ENCODE data around the gene OR13J1.
"Not testable (repeated sequence)": the region's sequence is repeated elsewhere in the genome, so short reads cannot be mapped to it uniquely, and the experiment has no call there.

Gene OR13J1

DNA sequence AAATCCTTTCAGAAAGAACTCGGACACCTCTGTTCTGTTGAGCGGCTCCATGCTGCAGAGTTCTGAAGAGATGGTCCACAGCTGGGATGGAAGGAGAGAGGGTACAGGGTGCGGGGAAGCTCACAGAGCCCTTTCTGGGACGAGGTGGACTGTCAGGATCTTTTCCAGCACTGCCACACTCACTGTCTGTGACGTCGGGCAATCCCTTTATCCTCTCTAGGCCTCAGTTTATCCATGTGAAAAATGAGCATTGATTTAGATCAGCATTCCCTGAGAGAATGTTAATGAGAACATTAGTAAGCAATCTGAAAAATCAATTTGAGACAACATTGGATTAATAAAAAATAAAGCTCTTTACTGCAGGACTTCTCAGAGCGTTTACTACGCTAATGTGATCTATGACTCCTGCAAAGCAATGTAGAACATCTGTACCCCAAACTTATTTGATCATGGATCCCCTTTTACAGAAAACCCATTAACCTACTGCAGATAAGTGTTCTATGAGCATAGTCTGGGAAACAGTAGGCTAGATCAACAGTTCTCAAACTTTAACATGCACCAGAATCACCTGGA, at the start of gene OR13J1:
TSS of gene OR13J1 (minus strand) at position 51 of the 573 bp plus-strand sequence. CDS start at position 51, 0 bp downstream.
- DNase-seq: no peak

DNA sequence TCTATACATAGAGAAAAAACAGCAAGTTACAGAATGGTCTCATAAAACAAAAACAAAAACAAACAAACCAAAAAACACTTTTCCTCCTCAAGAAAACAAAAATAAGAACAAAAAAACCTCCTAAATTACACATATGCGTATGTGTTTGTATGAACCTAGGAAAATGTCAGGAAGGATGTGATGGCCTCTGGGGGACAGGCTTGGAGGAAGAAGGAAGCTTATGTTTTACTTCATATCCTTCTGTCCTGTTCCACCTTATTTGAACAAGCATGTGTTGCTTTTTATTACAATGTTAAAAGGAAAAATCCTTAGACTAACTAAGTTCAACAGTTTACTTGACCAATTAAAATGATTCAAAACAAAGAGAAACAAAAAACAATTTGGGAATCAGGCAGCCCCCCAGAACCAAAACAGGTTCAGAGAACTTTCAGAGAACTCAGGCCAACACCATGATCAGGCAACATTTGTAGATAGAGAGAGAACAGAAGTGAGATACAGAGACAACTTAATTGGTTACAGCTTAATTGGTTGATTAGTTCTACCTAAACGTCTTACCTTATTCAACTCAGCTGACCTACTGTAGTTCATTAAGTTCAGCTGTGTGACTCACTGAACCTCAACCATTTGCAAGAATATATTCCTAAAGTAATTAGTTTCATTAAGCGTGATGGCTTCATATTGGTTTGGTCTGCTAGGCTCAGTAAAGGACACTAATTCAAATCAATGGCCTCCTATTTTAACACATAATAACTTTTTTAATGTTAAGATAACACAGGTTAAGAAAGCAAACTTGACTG, 49.2 kb upstream of the OR13J1 start:
- no peak for DNase-seq

DNA sequence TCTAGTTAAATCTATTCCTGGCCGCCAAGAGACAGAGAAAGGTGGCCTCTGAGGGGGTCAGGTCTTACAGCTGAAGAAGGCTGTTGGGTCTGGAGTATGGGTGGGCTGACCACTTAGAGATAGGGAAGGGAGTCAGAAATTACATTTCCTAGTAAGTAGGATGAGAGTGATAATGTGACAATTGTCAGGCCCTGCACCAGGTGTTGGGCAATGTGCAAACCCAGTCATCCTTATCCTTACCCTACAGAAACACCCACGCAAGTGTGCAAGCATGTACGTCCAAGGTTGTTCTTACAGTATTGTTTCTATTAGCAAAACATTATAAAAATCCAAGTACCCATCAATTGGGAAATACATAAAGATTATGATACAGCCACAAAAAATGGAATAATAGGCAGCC, 48.6 kb upstream of the OR13J1 start:
- DNase-seq: no peak

GRCh38 chr9:35917261-35917660, 47.1 kb upstream of the OR13J1 start:
- DNase-seq: no peak

- DNase-seq: no peak
Measured at GRCh38 chr9:35915681-35916294, 45.6 kb upstream of the OR13J1 start.

DNA sequence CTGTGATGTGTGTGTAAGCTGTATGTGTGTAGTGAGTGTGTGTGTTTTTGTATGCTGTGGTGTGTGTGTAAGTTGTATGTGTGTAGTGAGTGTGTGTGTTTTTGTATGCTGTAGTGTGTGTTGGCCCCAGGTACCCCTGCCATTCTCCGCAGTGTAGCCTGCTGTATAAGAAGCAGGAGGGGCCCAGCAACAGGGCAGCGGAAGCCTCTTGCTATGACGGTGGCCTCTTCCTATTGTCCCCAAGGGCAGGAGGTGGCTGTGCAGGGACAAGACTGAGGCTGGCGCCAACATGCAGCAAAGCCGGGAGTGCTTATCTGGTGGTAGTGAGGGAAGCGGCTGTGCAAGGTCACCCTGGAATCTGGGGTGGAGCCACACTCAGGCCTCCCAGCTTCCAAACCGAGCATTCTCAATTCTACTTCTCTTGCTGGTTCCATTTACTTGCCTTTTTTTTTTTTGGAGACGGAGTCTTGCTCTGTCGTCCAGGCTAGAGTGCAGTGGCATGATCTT, 44.2 kb upstream of the OR13J1 start:
- DNase-seq: no peak

- DNase-seq: not testable (repeated sequence)
Measured at GRCh38 chr9:35913429-35913828, 43.2 kb upstream of the OR13J1 start.

GRCh38 chr9:35912791-35913400, 42.7 kb upstream of the OR13J1 start:
- DNase-seq: no peak

- DNase-seq: no peak
Measured at GRCh38 chr9:35911690-35912089, 41.5 kb upstream of the OR13J1 start.

GRCh38 chr9:35910613-35911359, 40.6 kb upstream of the OR13J1 start:
- peak; percentile 42 for DNase-seq

DNA sequence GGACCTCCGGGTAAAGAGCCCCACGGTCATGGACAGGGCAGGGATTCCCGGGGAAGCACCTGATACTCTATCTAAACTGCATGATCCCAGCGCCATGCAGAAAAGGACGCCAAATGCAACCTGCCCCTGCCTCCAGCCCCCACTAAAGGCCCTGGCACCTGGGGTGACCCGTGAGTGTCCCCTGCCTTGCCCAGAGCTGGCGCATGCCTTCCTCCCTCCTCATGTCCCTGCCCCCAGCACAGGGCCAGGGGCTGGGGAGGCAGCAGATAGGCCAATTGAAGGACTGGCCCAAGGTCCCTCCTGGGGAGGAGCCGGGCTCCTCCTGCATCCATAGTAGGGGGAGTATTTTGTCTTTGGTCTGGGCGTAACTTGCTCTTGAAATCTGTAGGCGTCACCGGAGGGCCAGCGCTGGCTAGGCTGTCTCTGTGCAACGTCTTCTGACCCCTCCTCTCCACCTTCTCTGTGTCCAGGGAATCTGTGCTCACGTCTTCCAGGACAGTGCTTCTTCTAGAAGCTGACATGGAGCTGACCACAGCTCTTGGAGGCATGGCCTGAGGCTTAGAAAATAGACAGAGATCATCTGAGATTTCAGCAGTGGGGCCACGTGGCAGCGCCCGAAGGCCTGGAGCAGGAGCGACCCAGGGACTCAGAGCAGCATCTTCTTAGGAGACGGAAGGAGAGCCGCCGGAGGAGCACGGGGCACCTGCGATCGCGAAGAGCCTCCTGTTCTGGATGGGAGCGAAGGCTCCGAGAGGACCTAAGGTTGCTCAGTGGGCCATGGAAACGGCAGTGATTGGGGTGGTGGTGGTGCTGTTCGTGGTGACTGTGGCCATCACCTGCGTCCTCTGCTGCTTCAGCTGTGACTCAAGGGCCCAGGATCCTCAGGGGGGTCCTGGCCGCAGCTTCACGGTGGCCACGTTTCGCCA, 39.7 kb upstream of the OR13J1 start:
- no peak for DNase-seq

- no peak for DNase-seq
Measured at GRCh38 chr9:35909274-35909673, 39.1 kb upstream of the OR13J1 start, which contains the start of gene SPAAR. TSS of gene SPAAR (plus strand) at chr9:35909490. CDS start at chr9:35910464, 974 bp downstream.

GRCh38 chr9:35908504-35909125, 38.4 kb upstream of the OR13J1 start:
- DNase-seq: no peak

- peak; percentile 65 for DNase-seq
Measured at GRCh38 chr9:35907711-35908503, 37.7 kb upstream of the OR13J1 start.

DNA sequence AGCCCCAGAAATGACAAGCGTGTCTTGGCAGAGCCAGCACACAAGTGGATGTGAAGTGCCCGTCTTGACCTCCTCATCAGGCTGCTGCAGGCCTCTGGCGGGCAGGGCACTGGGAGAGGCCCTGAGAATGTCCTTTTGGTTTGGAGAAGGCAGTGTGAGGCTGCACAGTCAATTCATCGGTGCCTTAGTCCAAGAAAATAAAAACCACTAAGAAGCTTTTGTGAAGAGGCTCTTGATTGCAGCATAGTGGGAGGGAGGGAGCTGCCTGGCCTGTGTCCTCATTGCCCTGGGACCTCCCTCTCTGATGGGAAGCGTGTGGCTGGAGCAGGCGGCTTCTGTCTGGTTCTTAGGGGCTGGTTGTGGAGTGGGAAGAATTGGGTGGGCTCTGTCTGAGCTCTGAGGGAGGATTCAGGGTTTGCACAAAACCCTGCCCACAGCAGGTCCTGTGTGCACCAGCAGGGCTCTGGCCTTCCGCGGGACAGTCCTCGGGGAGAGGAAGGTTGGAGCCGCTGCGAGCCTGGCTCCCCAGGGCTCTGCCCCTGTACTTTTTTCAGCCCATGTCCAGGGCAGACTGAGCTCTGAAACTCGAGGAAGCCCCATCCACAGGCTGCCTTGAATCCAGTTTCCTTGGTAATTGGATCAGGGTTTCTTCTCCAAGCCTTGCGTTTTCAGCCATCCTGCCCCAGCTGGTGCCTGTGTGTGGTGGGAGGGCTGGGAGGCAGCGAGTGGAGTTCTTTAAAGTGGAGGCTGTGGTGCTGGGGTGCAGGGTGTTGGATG, 36.9 kb upstream of the OR13J1 start:
- no peak for DNase-seq

GRCh38 chr9:35905912-35906679, 35.9 kb upstream of the OR13J1 start, which contains the start of gene HRCT1:
TSS of gene HRCT1 (plus strand) at chr9:35906202. CDS start at chr9:35906288, 86 bp downstream.
- no peak for DNase-seq

GRCh38 chr9:35905051-35905781, 35.0 kb upstream of the OR13J1 start:
- no peak for DNase-seq

DNA sequence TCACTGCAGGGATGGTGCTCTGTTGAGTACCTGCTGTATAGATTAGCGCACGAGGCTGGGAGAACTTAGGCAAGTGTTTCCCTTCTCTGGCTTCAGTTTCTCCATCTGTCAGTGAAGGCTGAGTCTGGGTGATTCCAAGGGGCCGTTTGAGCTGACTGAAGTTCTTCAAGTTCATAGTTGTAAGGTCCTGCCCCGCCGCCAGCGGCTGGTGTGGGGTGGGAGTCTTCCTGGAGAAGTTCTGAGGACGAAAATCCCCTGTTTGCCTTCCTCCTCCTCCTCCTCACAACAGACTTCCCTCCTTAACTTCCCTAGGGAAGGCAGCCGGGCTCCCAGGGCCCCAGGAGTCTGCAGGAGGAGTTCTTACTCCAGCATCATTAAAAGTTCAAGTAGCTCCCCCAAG, 34.1 kb upstream of the OR13J1 start:
- DNase-seq: no peak

Data from MV-4-11 (cell line).